HepG2 (cell line): ENCODE results near the gene ELAC1. TPM values are rescaled to one million over a fixed set of nuclear protein-coding genes. Genes with fewer than 3 reads are reported as not detected.

Experiments
- KIAA2018 ChIP-seq: sonication (generic); formaldehyde crosslinking; IDR thresholded peaks from 2 replicates; pipeline ENCODE4 v1.5.0; 2020; ENCODE audit warnings: mild to moderate bottlenecking, missing genetic modification reagents, borderline replicate concordance
- MEIS1 ChIP-seq: sonication (generic); formaldehyde crosslinking; IDR thresholded peaks from 2 replicates; pipeline ENCODE4 v1.9.0; 2021; ENCODE audit warnings: mild to moderate bottlenecking, missing genetic modification reagents, moderate library complexity, borderline replicate concordance
- SMAD1 ChIP-seq: sonication (generic); formaldehyde crosslinking; IDR thresholded peaks from 2 replicates; pipeline ENCODE4 v1.4.0; 2020; ENCODE audit warnings: missing genetic modification reagents, low read depth, mild to moderate bottlenecking, borderline replicate concordance
- ZNF318 ChIP-seq: sonication (generic); formaldehyde crosslinking; IDR thresholded peaks from 2 replicates; pipeline ENCODE4 v1.4.0; 2020; ENCODE audit warnings: mild to moderate bottlenecking, missing genetic modification reagents
- polyA plus RNA-seq, 8 experiments: library from polyadenylated mRNA; depleted of rRNA in 3 of 8; stranded (reverse) in 7 of 8; unstranded in 1 of 8; fragments of >200 nt; fragmentation: Illumina TruSeq in 4 of 8; extraction: Trizol in 4 of 8; gene quantifications; 2 replicates each; pipeline versions ENCODE4 v1.2.1 to v1.2.3, GENCODE V29; 2011 to 2016; ENCODE audit warnings: low read depth in 4 of 8, missing spikeins in 1 of 8, mixed read lengths in 1 of 8; ENCODE audit not compliant: insufficient read depth in 1 of 8
- total RNA-seq, 5 experiments: library from RNA; depleted of rRNA; stranded (reverse); fragments of >200 nt; fragmentation: Illumina TruSeq; extraction: Trizol; gene quantifications; 2 replicates each; pipeline ENCODE4 v1.2.3, GENCODE V29; 2016; ENCODE audit warnings: low read depth in 1 of 5

Gene ELAC1
- total and polyA plus RNA-seq, 2 of the 13 experiments (the other 11 are each of a cell fraction or from before 2014, with no cell fraction given), result 1.9 to 3.6 TPM

GRCh38 chr18:50918153-50918552, 49.7 kb upstream of the ELAC1 start (continued):
- no peak for TF ChIP-seq KIAA2018 (CRISPR knock-in tag)
- TF ChIP-seq ZNF318 (CRISPR knock-in tag), result no peak
- TF ChIP-seq MEIS1 (CRISPR knock-in tag), result no peak
- TF ChIP-seq SMAD1, result no peak
